ENCODE measurements around the gene CAMTA1. TPM values are rescaled to one million over a fixed set of nuclear protein-coding genes. Genes with fewer than 3 reads are reported as not detected.

CAMTA1 gene
- total and polyA plus RNA-seq, 4 donors = 18.0 to 93.5 (median 35.8) TPM

DNA sequence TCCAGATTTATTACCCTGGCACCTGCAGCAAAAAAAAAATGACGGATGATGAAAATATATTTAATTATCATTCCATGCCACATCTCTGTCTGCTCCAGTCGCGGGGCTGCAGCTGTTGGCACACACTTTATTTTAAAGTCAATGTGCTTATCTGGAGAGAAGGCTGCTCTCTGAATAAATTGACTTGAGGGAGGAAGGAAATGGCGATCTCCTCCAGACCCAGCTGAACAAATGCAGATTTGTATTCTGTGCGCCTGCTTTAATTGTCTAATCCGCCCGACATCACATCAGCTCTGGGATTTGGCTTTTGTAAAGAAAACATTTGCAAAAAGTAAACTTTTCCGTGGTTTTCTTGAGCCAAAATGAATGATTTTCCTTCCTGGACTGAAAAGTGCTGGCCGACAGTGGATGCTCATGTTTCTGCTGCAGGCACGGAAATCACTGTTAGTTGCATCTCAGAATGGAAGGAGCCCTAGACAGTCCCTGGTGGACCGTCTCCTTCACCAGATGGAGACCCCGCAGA, 150.2 kb downstream of the CAMTA1 start:
- Histone ChIP-seq H3K36me3 (ENCODE audit: control insufficient read depth in 4 of 4, insufficient read depth in 3 of 4, low read depth in 1 of 4, low read length in 3 of 4) (no peaks in the 10 kb centered on the region), H3K9me3 (ENCODE audit: control insufficient read depth in 4 of 4, low read length in 3 of 4) (no peaks in the 10 kb centered on the region), H3K4me1 (ENCODE audit: control insufficient read depth in 4 of 4, insufficient read depth in 4 of 4, low read length in 3 of 4) (no peaks in the 10 kb centered on the region), H3K9ac (ENCODE audit: low read depth in 1 of 2, low read length in 2 of 2) (no peak overlapping the region), H3K27me3 (ENCODE audit: control insufficient read depth in 4 of 4, insufficient read depth in 4 of 4, low read length in 3 of 4) (peaks cover 0 to 2% (median 0%) of the 10 kb centered on the region in 4 donors), H3K27ac (ENCODE audit: low read depth in 1 of 2, low read length in 2 of 2) (no peak overlapping the region), H3K4me3 (ENCODE audit: low read depth in 1 of 3, low read length in 3 of 3) (no peak overlapping the region)
- no peak for DNase-seq (ENCODE audit: low spot score)
- WGBS = 43% methylated on average over 12 of the region's 12 CpGs
- TF ChIP-seq, protein P1, sequence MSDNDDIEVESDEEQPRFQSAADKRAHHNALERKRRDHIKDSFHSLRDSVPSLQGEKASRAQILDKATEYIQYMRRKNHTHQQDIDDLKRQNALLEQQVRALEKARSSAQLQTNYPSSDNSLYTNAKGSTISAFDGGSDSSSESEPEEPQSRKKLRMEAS (IDR thresholded peaks at IDR 0.05) = no peak
- TF ChIP-seq, protein P2, sequence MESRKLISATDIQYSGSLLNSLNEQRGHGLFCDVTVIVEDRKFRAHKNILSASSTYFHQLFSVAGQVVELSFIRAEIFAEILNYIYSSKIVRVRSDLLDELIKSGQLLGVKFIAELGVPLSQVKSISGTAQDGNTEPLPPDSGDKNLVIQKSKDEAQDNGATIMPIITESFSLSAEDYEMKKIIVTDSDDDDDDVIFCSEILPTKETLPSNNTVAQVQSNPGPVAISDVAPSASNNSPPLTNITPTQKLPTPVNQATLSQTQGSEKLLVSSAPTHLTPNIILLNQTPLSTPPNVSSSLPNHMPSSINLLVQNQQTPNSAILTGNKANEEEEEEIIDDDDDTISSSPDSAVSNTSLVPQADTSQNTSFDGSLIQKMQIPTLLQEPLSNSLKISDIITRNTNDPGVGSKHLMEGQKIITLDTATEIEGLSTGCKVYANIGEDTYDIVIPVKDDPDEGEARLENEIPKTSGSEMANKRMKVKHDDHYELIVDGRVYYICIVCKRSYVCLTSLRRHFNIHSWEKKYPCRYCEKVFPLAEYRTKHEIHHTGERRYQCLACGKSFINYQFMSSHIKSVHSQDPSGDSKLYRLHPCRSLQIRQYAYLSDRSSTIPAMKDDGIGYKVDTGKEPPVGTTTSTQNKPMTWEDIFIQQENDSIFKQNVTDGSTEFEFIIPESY (IDR thresholded peaks at IDR 0.05) = no peak
- TF ChIP-seq RAD21 (IDR thresholded peaks at IDR 0.05) = no peak

DNA sequence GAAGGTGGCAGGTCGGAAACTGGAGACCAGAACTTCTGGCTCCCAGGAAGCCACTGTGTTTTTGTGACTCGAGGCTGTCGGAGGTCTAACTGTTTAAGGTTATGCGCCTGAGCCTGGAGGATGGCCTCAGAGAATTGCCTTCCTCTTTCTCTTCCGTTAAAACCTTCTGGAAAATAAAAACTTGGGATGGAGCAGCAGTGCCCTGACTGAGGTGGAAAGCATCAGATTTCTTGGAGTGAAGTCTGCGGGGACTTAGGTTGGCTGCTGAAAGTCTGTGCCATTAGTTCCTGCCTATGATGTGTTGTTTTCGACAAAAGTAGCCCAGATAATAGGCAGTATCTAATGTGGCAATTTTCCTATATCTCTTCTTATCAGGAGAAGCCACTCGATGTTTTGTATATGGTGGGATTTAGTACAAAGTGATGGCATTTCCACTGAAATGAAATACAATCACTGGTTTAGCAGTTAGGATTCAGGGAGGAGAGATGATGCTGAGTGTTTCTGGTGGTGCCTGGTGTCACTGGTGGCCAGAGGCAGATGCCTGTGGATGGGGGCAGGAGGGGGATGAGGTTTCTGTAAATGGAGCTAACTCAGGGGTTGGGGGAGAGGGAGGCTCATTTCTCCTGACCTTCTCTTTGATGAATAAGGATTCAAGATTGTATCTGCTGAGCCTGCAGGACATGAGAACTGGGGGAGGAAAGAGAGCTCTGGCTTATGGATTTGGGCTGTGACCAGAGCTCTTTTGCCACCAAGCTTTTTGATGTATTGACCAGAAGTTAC, 150.8 kb downstream of the CAMTA1 start:
- no peak for DNase-seq (ENCODE audit: low spot score)
- H3K4me1 ChIP-seq (ENCODE audit: control insufficient read depth in 4 of 4, insufficient read depth in 4 of 4, low read length in 3 of 4) = no peaks in the 10 kb centered on the region
- 55% methylated on average over 8 of the region's 8 CpGs for WGBS
- H3K4me3 ChIP-seq (ENCODE audit: low read depth in 1 of 3, low read length in 3 of 3) = no peak overlapping the region
- peaks cover 0 to 2% (median 0%) of the 10 kb centered on the region in 4 donors for H3K27me3 ChIP-seq (ENCODE audit: control insufficient read depth in 4 of 4, insufficient read depth in 4 of 4, low read length in 3 of 4)
- H3K9ac ChIP-seq (ENCODE audit: low read depth in 1 of 2, low read length in 2 of 2) = no peak overlapping the region
- H3K36me3 ChIP-seq (ENCODE audit: control insufficient read depth in 4 of 4, insufficient read depth in 3 of 4, low read depth in 1 of 4, low read length in 3 of 4) = no peaks in the 10 kb centered on the region
- H3K27ac ChIP-seq (ENCODE audit: low read depth in 1 of 2, low read length in 2 of 2) = no peak overlapping the region
- H3K9me3 ChIP-seq (ENCODE audit: control insufficient read depth in 4 of 4, low read length in 3 of 4) = no peaks in the 10 kb centered on the region
- TF ChIP-seq HNF4G (IDR thresholded peaks at IDR 0.05) (no peak), TAF1 (conservative IDR thresholded peaks at IDR 0.05) (no peak), FOXA1 (IDR thresholded peaks at IDR 0.05) (no peak), GABPA (IDR thresholded peaks at IDR 0.05 in 1 of 2, conservative IDR thresholded peaks at IDR 0.05 in 1 of 2) (no peak), NR2F2 (IDR thresholded peaks at IDR 0.05) (no peak), HNF4A (conservative IDR thresholded peaks at IDR 0.05) (no peak), SP1 (IDR thresholded peaks at IDR 0.05) (no peak), RXRA (IDR thresholded peaks at IDR 0.05) (no peak), FOXA2 (IDR thresholded peaks at IDR 0.05) (no peak), YY1 (IDR thresholded peaks at IDR 0.05) (no peak), JUND (IDR thresholded peaks at IDR 0.05) (no peak)
- TF ChIP-seq, protein P1 (IDR thresholded peaks at IDR 0.05) = no peak
- TF ChIP-seq, protein P3, sequence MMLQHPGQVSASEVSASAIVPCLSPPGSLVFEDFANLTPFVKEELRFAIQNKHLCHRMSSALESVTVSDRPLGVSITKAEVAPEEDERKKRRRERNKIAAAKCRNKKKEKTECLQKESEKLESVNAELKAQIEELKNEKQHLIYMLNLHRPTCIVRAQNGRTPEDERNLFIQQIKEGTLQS (IDR thresholded peaks at IDR 0.05) = no peak
- TF ChIP-seq, protein P2 (IDR thresholded peaks at IDR 0.05) = no peak
- TF ChIP-seq, protein P4, sequence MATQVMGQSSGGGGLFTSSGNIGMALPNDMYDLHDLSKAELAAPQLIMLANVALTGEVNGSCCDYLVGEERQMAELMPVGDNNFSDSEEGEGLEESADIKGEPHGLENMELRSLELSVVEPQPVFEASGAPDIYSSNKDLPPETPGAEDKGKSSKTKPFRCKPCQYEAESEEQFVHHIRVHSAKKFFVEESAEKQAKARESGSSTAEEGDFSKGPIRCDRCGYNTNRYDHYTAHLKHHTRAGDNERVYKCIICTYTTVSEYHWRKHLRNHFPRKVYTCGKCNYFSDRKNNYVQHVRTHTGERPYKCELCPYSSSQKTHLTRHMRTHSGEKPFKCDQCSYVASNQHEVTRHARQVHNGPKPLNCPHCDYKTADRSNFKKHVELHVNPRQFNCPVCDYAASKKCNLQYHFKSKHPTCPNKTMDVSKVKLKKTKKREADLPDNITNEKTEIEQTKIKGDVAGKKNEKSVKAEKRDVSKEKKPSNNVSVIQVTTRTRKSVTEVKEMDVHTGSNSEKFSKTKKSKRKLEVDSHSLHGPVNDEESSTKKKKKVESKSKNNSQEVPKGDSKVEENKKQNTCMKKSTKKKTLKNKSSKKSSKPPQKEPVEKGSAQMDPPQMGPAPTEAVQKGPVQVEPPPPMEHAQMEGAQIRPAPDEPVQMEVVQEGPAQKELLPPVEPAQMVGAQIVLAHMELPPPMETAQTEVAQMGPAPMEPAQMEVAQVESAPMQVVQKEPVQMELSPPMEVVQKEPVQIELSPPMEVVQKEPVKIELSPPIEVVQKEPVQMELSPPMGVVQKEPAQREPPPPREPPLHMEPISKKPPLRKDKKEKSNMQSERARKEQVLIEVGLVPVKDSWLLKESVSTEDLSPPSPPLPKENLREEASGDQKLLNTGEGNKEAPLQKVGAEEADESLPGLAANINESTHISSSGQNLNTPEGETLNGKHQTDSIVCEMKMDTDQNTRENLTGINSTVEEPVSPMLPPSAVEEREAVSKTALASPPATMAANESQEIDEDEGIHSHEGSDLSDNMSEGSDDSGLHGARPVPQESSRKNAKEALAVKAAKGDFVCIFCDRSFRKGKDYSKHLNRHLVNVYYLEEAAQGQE (IDR thresholded peaks at IDR 0.05) = no peak

All from liver (tissue), 9 donors.